ENCODE data around the gene RPS28.
A peak's percentile ranks its signal among the peaks of the same experiment; 100 is the strongest.
"Not testable (repeated sequence)": the region's sequence is repeated elsewhere in the genome, so short reads cannot be mapped to it uniquely, and the experiment has no call there.

The RPS28 gene

DNA sequence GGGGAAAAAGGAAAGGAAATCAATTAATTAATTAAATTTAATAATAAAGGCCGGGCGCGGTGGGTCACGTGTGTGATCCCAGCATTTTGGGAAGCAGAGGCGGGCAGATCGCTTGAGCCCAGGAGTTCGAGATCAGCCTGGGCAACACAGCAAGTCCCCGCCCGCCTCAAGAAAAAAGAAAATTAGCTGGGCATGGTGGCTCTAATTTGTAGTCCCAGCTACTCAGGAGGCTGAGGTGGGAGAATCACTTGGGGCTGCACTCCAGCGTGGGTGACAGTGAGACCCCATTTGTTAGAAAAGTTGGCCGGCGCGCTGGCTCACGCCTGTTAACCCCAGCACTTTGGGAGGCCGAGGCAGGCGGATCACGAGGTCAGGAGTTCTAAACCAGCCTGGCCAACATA, 12.4 kb upstream of the RPS28 start:
- Histone ChIP-seq H3K36me3 (ENCODE audit: insufficient read depth, low read length) (peaks cover 32% of the 10 kb centered on the region), H3K9ac (ENCODE audit: low read length) (no peak overlapping the region), H3K4me3 (ENCODE audit: low read depth in 1 of 2, low read length in 2 of 2) (peak overlapping the region; percentile 56 to 77), H3K27me3 (ENCODE audit: control insufficient read depth in 1 of 2, insufficient read depth in 2 of 2, low read length in 2 of 2) (no peaks in the 10 kb centered on the region), H3K9me3 (ENCODE audit: low read length) (no peaks in the 10 kb centered on the region), H3K4me1 (ENCODE audit: insufficient read depth, low read length) (peaks cover 19% of the 10 kb centered on the region), H3K27ac (ENCODE audit: low read depth, low read length) (no peak overlapping the region)

DNA sequence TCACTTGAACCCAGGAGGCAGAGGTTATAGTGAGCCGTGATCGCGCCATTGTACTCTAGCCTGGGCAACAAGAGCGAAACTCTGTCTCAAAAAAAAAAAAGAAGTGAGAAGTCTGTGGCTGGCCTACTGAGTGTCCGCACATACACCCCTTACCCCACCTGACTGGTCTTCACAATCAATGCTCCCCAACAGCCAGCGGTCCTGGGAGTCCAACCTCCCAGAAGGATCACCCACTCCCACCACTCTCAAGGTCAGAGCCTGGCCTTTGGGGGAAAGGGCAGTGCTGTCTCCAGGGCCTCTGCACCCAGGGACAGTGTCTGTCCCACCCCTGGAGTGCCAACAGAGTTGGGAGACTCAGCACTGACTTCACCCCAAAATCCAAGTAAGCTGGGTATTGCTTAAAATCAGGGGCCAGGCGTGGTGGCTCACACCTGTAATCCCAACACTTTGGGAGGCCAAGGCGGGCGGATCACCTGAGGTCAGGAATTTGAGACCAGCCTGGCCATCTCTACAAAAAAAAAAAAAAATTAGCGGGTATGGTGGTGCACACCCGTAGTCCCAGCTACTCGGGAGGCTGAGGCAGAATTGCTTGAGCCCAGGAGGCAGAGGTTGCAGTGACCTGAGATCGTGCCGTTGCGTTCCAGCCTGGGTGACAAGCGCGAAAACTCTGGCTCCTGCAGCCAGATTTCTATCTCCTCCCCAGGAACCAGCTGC, 10.8 kb upstream of the RPS28 start:
- H3K27ac ChIP-seq (ENCODE audit: low read depth, low read length): no peak overlapping the region
- no peaks in the 10 kb centered on the region for H3K27me3 ChIP-seq (ENCODE audit: control insufficient read depth in 1 of 2, insufficient read depth in 2 of 2, low read length in 2 of 2)
- H3K9me3 ChIP-seq (ENCODE audit: low read length): no peaks in the 10 kb centered on the region
- peaks cover 19% of the 10 kb centered on the region for H3K4me1 ChIP-seq (ENCODE audit: insufficient read depth, low read length)
- H3K36me3 ChIP-seq (ENCODE audit: insufficient read depth, low read length): peaks cover 42% of the 10 kb centered on the region
- H3K4me3 ChIP-seq (ENCODE audit: low read depth in 1 of 2, low read length in 2 of 2): no peak overlapping the region
- no peak overlapping the region for H3K9ac ChIP-seq (ENCODE audit: low read length)

DNA sequence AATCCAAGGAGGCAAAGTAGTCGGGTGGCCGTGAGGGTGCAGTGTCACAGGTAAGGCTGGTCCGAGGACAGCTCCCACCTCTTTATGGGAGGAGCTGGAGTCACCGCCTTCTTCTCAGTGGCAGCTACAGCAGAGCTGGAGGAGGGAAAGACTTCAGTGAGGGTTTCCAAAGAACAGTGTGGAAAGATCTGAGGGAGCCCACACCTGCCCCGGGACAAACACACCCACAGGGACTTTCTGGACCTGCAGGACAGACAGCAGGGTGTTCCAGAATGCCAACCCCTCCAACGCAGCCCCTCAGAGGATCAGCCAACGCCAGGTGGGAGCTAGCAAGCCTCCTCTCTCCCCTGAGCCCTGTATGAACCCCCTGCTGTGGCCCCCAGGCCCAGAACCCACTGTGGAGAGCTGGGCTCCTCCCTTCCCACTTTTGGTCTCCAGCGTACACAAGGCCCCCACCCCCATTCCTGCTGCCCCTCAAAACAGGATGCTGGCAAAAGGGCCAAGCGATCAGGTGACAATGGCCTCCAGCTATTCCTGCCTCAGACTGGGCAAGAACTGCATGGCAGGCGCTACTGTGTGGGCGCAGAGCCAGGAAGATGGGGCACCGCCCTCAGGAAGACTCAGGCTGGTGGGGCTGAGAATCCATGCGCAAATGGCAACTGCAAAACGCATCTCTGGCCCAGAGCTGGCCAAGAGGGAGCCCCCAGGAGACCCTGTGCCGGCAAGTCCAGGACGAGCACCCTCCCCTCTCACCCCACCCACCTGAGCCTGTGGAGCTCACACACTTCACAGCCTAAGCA, 9.6 kb upstream of the RPS28 start:
- no peaks in the 10 kb centered on the region for H3K9me3 ChIP-seq (ENCODE audit: low read length)
- peaks cover 49% of the 10 kb centered on the region for H3K36me3 ChIP-seq (ENCODE audit: insufficient read depth, low read length)
- no peak overlapping the region for H3K4me3 ChIP-seq (ENCODE audit: low read depth in 1 of 2, low read length in 2 of 2)
- H3K27ac ChIP-seq (ENCODE audit: low read depth, low read length): no peak overlapping the region
- no peaks in the 10 kb centered on the region for H3K27me3 ChIP-seq (ENCODE audit: control insufficient read depth in 1 of 2, insufficient read depth in 2 of 2, low read length in 2 of 2)
- H3K4me1 ChIP-seq (ENCODE audit: insufficient read depth, low read length): peaks cover 19% of the 10 kb centered on the region
- H3K9ac ChIP-seq (ENCODE audit: low read length): no peak overlapping the region

DNA sequence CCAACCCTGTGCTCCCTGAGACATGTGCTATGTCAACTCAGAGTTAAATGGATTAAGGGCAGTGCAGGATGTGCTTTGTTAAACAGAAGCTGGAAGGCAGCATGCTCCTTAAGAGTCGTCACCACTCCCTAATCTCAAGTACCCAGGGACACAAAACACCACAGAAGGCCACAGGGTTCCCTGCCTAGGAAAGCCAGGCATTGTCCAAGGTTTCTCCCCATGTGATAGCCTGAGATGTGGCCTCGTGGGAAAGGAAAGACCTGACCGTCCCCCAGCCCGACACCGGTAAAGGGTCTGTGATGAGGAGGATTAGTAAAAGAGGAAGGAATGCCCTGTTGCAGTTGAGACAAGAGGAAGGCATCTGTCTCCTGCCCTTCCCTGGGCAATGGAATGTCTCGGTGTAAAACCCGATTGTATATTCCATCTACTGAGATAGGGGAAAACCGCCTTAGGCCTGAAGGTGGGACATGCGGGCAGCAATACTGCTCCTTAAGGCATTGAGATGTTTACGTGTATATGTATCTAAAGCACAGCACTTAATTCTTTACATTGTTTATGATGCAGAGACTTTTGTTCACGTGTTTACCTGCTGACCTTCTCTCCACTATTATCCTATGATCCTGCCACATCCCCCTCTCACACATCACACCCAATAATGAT, 6.2 kb upstream of the RPS28 start:
- peaks cover 52% of the 10 kb centered on the region for H3K36me3 ChIP-seq (ENCODE audit: insufficient read depth, low read length)

DNA sequence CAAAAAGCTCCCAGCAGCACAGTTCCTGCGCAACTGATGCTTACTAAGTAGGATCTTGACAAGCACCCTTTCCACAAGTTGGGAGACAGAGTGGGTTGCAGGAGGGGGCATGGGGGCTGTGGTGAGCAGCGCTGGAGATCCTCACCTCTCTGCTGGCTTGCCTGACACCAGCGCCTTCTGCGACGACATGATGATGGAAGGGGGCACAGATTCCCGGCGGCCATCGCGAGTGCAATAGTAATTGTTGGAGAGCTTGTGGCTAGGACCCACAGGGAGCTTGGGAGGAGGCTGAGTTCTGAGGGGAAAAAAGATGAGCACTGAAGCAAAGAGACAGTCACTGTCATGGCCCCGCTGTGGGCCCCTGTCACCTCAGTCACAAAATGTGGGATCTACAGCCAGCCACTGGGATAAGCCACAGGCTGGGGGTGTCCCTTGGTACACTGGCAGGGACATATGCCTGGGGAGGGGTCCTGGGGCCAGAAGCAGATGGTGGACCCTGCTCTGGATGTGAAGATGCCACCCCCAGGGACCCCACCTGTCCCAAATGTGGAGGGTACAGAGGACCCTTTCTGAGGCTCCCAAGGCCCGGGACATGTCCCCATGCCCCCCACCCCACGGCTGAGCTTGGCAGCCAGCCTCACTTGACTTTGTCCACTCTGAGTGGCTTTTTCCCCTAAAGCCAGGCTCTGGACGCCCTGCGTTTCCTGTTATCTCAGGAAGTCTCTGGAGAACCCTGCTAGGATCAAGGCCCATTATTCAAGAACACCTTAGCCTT, 4.8 kb upstream of the RPS28 start:
- no peaks in the 10 kb centered on the region for H3K27me3 ChIP-seq (ENCODE audit: control insufficient read depth in 1 of 2, insufficient read depth in 2 of 2, low read length in 2 of 2)
- H3K27ac ChIP-seq (ENCODE audit: low read depth, low read length): no peak overlapping the region
- H3K9me3 ChIP-seq (ENCODE audit: low read length): no peaks in the 10 kb centered on the region
- no peak overlapping the region for H3K4me3 ChIP-seq (ENCODE audit: low read depth in 1 of 2, low read length in 2 of 2)
- peaks cover 14% of the 10 kb centered on the region for H3K4me1 ChIP-seq (ENCODE audit: insufficient read depth, low read length)
- no peak overlapping the region for H3K9ac ChIP-seq (ENCODE audit: low read length)
- H3K36me3 ChIP-seq (ENCODE audit: insufficient read depth, low read length): peaks cover 39% of the 10 kb centered on the region

More for the DNA sequence above, 6.2 kb upstream of the RPS28 start:
- not testable (repeated sequence) for H3K27ac ChIP-seq (ENCODE audit: low read depth, low read length); H3K4me3 ChIP-seq (ENCODE audit: low read depth in 1 of 2, low read length in 2 of 2); H3K9ac ChIP-seq (ENCODE audit: low read length); H3K9me3 ChIP-seq (ENCODE audit: low read length); H3K27me3 ChIP-seq (ENCODE audit: control insufficient read depth in 1 of 2, insufficient read depth in 2 of 2, low read length in 2 of 2); H3K4me1 ChIP-seq (ENCODE audit: insufficient read depth, low read length)

DNA sequence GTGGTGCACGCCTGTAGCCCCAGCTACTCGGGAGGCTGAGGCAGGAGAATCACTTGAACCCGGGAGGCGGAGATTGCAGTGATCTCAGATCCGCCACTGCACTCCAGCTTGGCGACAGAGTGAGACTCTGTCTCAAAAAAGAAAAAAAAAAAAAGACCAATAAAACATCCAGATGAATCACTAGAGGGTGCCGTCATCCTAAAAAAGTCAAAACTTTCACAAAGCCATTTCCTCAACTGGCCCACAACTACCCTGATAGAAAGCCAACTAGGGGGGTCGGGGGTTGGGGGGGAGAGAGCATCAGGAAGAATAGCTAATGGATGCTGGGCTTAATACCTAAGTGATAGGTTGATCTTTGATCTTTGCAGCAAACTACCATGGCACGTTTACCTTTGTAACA, 2.5 kb upstream of the RPS28 start:
- H3K27ac ChIP-seq (ENCODE audit: low read depth, low read length); H3K9me3 ChIP-seq (ENCODE audit: low read length); H3K9ac ChIP-seq (ENCODE audit: low read length); H3K4me3 ChIP-seq (ENCODE audit: low read depth in 1 of 2, low read length in 2 of 2); H3K27me3 ChIP-seq (ENCODE audit: control insufficient read depth in 1 of 2, insufficient read depth in 2 of 2, low read length in 2 of 2): not testable (repeated sequence)
- H3K36me3 ChIP-seq (ENCODE audit: insufficient read depth, low read length): peaks cover 41% of the 10 kb centered on the region
- H3K4me1 ChIP-seq (ENCODE audit: insufficient read depth, low read length): peaks cover 31% of the 10 kb centered on the region

DNA sequence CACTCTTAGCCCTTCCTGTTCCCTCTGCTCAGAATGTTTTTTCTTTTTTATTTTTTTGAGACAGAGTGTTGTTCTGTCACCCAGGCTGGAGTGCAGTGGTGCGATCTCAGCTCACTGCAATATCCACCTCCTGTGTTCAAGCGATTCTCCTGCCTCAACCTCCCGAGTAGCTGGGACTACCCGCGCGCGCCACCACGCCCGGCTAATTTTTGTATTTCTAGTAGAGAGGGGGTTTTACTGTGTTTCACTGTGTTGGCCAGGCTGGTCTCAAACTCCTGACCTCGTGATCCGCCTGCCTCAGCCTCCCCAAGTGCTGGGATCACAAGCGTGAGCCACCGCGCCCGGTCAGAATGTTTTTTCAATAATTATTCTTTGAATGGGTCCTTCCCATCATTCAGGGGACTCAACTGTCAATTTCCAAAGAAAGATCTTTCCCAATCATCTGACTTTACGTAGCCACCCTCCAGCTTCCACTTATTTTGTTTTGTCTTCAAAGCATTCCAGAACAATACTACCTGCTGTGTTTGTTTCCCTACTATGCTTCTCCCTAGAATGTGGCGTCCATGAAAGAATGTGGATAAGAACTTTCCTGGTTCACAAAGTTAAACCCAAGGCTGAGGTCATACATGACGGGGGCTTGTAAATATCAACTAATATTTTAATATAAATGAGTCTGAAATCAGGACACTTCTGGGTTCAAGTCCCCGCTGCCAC, 1.3 kb upstream of the RPS28 start:
- Histone ChIP-seq H3K36me3 (ENCODE audit: insufficient read depth, low read length) (peaks cover 39% of the 10 kb centered on the region), H3K9ac (ENCODE audit: low read length) (peak overlapping the region; percentile 100), H3K9me3 (ENCODE audit: low read length) (no peaks in the 10 kb centered on the region), H3K27ac (ENCODE audit: low read depth, low read length) (no peak overlapping the region), H3K4me1 (ENCODE audit: insufficient read depth, low read length) (peaks cover 31% of the 10 kb centered on the region), H3K27me3 (ENCODE audit: control insufficient read depth in 1 of 2, insufficient read depth in 2 of 2, low read length in 2 of 2) (no peaks in the 10 kb centered on the region), H3K4me3 (ENCODE audit: low read depth in 1 of 2, low read length in 2 of 2) (peak overlapping the region; percentile 88 to 99)

DNA sequence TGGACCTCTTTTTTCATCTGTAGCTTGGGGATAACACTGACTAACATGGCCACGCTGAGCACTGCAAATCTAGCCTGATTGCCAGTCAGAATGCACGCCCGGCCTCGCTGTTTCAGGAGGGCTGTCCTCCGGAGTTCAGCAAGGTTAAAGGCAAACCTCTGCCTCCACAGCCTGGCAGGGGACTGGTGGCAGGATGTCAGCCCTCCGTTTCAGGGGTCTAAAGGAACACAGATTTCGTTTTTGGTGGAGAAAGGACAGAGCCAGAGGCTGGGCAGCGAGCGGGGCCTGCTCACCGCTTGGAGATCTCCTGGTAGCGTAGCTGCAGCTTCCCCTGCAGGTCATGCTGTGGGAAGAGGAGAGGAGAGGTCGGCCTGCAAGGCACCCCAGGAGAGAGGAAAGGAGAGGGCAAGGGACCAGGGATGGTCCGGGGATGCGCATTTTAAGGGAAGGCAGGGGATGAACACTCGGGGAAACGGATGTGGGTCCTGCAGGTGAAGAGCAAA, 681 bp upstream of the RPS28 start:
- Histone ChIP-seq H3K4me1 (ENCODE audit: insufficient read depth, low read length) (peaks cover 31% of the 10 kb centered on the region), H3K36me3 (ENCODE audit: insufficient read depth, low read length) (peaks cover 37% of the 10 kb centered on the region), H3K9ac (ENCODE audit: low read length) (peak overlapping the region; percentile 100), H3K27me3 (ENCODE audit: control insufficient read depth in 1 of 2, insufficient read depth in 2 of 2, low read length in 2 of 2) (no peaks in the 10 kb centered on the region), H3K9me3 (ENCODE audit: low read length) (no peaks in the 10 kb centered on the region), H3K4me3 (ENCODE audit: low read depth in 1 of 2, low read length in 2 of 2) (peak overlapping the region; percentile 88 to 99), H3K27ac (ENCODE audit: low read depth, low read length) (peak overlapping the region; percentile 99)

DNA sequence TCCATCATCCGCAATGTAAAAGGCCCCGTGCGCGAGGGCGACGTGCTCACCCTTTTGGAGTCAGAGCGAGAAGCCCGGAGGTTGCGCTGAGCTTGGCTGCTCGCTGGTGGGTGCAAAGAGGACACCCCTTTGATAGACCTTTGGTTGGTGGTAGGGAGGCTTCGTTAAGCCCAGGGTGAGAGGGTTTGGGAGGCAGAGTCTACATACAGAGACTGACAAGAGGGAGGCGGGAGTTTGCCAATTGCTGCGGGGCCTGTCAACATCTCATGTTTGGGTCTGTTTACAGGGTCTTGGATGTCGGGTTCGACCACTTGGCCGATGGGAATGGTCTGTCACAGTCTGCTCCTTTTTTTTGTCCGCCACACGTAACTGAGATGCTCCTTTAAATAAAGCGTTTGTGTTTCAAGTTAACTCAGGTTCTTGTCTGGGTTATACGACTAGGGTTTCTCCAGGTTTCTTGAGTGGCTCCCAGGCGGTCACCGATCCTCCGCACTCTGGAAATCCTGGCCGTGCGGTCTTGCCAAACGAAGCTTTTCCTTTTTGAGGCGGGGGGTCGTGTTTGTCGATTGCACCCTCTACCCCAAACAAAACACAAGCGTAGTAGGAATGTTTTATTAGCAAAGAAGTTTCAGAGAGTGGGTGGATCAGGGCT, 816 bp downstream of the RPS28 start:
- peaks cover 31% of the 10 kb centered on the region for H3K4me1 ChIP-seq (ENCODE audit: insufficient read depth, low read length)
- H3K27ac ChIP-seq (ENCODE audit: low read depth, low read length): peak overlapping the region; percentile 99
- no peaks in the 10 kb centered on the region for H3K9me3 ChIP-seq (ENCODE audit: low read length)
- no peaks in the 10 kb centered on the region for H3K27me3 ChIP-seq (ENCODE audit: control insufficient read depth in 1 of 2, insufficient read depth in 2 of 2, low read length in 2 of 2)
- peak overlapping the region; percentile 88 to 99 for H3K4me3 ChIP-seq (ENCODE audit: low read depth in 1 of 2, low read length in 2 of 2)
- H3K9ac ChIP-seq (ENCODE audit: low read length): peak overlapping the region; percentile 91
- H3K36me3 ChIP-seq (ENCODE audit: insufficient read depth, low read length): peaks cover 25% of the 10 kb centered on the region

DNA sequence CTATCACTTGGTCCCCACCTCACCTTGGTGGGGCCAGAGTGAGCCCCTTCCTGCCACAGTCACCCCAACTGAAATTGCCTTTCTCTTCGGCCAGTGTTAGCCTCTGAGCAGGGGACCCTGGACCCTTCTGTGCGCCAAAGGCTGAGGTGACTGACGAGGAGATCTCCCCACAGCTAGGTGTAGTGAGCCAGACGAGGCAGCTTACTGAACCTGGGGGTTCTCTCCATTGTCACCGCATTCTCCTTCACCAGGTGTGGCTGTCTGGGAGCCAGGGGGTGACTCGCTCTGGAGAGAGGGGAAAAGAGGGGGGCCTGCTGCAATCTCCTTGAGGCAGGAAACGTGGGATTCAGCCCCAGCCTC, 1.3 kb downstream of the RPS28 start:
- peaks cover 21% of the 10 kb centered on the region for H3K36me3 ChIP-seq (ENCODE audit: insufficient read depth, low read length)
- peak overlapping the region in 1 of 2 donors; percentile 99 for H3K4me3 ChIP-seq (ENCODE audit: low read depth in 1 of 2, low read length in 2 of 2)
- no peaks in the 10 kb centered on the region for H3K9me3 ChIP-seq (ENCODE audit: low read length)
- H3K27ac ChIP-seq (ENCODE audit: low read depth, low read length): no peak overlapping the region
- peaks cover 31% of the 10 kb centered on the region for H3K4me1 ChIP-seq (ENCODE audit: insufficient read depth, low read length)
- no peaks in the 10 kb centered on the region for H3K27me3 ChIP-seq (ENCODE audit: control insufficient read depth in 1 of 2, insufficient read depth in 2 of 2, low read length in 2 of 2)
- H3K9ac ChIP-seq (ENCODE audit: low read length): peak overlapping the region; percentile 91

Data from muscle layer of colon (tissue), 2 donors.